ENCODE measurements around the gene ATAD3B.

GRCh38 chr1:1521331-1521730, 49.8 kb downstream of the ATAD3B start:
- TF ChIP-seq POLR2AphosphoS5 (IDR thresholded peaks at IDR 0.05; ENCODE audit: borderline replicate concordance, low read depth, low read length) (no peak), EZH2 (IDR thresholded peaks at IDR 0.05) (no peak)
